Kidney capillary endothelial cell (primary cell): ENCODE results near the gene ADAMTS2.

ENCODE experiments used
- DNase-seq: peaks from one replicate; pipeline ENCODE4 v3.0.0-alpha.2; 2018; ENCODE audit warnings: low spot score

Gene ADAMTS2

GRCh38 chr5:179371681-179372680 is 26.7 kb upstream of the ADAMTS2 start:
- DNase-seq: no peak

DNA sequence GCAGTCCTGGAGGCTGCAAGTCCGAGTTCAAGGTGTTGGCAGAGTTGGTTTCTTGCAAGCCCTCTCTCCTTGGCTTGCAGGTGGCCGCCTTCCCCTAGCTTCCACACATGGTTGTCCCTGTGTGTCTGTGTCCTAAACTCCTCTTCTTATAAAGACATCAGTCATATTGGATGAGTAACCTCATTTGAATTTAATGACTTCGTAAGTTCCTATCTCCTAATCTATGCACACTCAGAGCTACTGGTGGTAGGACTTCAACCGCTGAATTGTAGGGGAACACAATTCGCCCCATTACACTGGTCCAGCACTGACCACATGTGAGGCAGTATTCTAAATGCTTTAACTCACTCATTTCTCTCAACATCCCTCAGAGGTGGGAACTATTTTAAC is 25.9 kb upstream of the ADAMTS2 start:
- DNase-seq: no peak

DNA sequence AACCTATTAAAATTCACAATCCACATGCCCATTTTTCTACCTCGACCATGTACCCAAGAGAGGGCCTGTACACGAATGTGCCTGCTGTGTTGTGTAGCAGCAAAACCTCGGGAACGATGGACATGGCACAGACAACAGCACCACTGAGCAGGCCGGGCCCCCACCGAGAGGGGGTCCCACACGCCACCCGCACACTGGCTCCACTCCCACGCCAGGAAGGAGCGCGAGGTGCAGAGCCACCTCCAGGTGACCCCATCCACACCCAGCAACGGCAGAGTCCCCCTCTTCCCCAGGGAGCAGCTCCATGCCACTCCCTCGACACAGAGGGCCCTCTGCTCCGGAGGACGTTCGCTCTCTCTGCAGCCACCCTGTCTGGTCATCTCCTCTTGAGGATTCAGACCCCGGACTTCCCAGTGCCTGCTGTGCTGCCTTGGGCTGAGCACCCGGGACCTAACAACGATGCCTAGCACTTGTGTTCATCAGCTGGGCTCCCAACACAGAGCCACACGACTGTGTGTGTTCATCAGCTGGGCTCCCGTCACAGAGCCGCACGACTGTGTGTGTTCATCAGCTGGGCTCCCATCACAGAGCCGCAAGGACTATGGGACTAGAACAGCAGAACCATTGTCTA is 25.3 kb upstream of the ADAMTS2 start:
- no peak for DNase-seq

DNA sequence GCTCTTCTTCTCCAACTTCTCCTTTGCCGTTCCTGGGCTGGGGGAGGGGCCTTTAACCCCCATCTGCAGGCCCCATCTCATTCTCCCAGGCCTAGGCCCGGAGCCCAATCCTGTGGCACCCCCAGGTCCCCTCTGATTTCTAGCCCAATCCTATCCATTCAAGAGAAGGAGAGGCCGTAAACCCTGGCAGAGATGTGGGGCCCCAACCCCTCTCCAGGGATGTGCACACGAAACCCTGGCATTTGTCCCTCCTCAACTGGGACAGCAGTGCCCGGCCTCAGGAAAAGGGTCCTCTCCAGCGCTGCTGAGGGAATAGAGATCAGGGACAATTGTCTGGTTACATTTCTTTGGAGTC is 24.2 kb upstream of the ADAMTS2 start:
- DNase-seq: no peak

DNA sequence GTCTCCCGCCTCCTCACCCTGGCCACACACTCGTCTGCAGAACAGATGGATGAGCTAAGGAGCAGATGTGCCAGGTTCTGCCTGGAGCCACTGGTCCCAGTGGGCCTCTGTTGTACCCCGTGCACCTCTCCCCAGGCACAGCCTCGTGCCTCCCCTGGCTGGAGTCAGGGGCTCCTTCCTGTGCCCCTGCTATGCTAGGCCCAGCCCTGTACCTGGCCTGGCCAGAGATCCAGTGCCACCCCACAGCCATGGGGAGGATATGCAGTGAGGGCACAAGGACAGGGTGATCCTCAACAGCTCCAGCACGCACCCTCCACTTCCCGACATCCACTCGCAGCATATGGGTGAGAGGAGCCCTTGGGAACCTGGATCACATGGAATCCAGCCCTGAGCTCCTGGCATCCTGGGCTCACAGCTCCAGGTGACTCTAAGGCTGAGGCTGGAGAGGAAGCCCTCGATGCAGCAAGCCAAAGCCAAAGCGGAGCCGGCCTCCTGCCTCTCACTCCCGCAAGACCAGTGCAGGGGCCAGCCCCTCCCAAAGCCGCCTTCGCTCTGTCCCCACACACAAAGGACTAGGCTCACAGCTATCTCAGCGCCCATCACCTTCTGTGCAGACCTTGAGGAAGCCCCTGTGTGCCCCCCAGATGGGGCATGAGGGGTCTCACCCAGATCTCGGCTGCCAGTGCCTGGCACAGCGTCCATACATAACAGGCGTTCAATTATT is 23.7 kb upstream of the ADAMTS2 start:
- DNase-seq: no peak

DNA sequence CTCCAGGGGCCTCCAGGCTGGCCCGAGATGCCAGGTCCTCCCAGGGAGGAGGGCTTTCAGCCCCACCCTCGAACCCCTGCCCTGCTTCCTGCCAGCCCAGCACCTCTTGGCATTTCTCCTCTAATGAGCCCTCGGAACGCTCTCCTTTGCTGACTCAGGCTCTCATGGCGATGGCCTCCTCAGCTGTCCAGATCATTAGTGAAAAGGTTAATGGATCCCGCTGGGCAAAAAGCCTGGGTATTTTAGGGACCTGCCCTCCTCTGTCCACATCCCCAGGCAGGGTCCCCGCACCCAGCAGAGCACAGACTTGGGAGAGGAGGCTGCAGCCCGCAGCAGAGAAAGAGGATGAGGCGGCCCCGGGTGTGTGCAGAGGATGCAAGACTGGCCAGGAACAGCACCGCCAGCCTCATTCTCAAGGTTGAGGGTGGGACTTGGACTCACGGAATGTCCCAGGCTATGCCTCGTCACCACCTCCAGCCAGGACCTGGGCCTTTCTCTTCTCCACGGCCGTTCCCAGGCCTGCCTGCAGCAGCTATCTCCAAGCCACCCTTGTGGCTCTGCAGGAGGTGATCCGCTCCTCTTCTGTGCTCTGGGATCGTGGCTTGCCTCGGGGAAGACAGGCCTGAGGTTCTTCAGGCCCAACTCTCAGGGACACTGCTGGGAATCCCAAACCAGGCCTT is 23.0 kb upstream of the ADAMTS2 start:
- no peak for DNase-seq

- no peak for DNase-seq
Measured at GRCh38 chr5:179367491-179367890, 22.2 kb upstream of the ADAMTS2 start.

GRCh38 chr5:179362355-179362754 is 17.1 kb upstream of the ADAMTS2 start:
- no peak for DNase-seq

GRCh38 chr5:179361037-179361603 is 15.9 kb upstream of the ADAMTS2 start:
- no peak for DNase-seq

GRCh38 chr5:179357031-179357430 is 11.8 kb upstream of the ADAMTS2 start:
- DNase-seq: no peak

DNA sequence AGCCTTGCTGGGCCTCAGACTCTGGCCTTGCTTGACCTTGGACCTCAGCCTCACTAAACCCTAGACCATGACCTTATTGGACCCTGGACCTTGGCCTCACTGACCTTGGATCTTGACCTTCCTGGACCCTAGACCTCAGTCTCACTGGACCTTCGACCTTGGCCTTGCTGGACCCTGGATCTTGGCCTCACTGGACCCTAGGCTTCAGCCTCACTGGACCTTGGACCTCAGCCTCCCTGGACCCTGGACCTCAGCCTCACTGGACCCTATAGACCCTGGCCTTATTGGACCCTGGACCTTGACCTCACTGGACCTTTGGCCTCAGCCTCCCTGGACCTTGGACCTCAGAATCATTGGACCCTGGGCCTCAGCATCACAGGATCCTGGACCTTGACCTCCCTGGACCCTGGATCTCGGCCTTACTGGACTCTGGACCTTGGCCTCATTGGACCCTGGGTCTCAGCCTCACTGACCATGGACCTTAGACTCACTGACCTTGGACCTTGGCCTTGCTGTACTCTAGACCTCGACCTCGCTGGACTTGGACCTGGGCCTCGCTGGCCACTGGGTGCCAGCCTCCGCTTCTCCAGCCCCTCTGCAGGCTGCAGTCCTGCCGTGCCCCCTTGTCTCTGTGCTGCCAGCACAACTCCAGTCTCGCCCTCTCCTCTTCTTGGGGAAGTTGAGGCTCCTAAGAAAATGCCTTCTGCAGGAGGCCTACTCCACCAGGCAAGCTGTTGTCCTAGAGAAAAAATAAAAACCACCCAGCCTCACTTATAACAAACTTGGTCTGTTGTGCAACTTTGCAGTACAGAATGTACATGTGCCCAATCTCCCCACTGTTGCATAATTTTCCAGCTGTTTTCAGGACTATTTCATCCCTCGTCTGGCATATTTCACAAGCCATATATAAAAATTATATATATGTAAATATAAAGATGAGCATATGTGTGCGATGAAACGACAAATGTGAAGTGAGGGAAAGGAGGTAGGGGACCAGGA is 11.0 kb upstream of the ADAMTS2 start:
- DNase-seq: no peak

DNA sequence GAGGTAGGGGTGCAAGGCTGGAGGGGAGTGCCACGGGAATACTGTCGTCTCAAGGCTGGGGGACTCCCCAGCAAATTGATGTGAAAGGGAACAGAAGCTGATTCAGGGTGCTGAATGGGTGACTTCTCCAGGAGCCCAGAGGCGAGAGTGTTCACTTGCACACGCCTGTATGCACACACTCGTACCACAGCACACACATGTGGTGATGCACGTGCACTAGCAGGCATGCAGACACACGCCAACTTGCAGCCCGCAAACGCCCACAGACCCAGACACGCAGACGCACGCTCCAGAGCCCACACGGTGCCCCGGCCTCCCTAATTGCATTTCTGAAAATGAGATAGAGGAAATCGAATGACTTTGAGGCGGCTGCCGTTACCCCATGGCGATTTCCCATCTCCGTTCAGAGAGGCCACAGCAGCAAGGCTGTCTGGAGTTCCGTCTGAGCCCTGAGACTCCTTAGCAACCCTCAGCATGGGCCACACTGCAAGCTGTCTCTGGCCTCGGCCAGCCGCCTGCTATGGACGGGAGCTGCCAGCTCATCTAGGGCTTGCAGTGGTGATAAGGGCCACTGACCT is 9.1 kb upstream of the ADAMTS2 start:
- DNase-seq: no peak

DNA sequence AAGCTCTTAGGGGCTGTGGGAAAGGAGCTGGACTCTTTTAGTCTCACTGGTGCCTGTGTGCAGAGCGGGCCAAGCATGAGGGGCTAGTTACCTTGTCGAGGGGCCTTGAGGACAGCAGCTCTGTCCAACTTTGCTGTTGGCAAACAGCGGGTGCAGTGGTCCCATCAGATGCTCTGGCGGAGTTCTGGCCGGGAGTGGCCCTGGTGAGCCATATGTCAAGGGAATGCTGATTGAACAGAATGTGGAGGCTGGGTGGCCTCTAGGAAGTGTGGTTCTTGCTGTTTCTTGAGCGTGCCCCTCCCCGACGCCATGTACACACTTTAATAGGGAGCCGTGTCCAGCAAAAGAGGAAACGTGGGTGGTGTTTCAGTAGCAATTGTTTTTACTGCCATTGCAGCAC is 3.6 kb upstream of the ADAMTS2 start:
- DNase-seq: no peak

GRCh38 chr5:179348011-179348530 is 2.8 kb upstream of the ADAMTS2 start:
- no peak for DNase-seq

DNA sequence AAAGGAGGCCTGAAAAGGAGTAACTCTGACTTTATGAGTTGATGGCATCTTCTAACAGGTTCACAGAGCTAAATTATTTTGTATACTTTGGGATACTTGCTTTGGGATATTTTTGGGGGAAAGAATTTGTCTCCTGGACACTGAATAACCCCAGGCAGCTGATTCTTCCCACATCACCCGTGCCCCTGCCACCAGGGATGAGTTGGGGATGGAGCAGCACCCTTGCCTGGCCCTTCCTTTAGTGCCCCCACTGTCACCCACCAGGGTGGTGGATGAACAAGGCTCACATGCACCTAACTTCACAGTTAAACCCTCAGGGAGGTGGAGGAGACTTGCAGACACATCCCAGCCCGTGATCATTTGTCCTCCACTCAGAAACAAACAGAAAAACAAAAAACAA is 2.3 kb upstream of the ADAMTS2 start:
- no peak for DNase-seq

DNA sequence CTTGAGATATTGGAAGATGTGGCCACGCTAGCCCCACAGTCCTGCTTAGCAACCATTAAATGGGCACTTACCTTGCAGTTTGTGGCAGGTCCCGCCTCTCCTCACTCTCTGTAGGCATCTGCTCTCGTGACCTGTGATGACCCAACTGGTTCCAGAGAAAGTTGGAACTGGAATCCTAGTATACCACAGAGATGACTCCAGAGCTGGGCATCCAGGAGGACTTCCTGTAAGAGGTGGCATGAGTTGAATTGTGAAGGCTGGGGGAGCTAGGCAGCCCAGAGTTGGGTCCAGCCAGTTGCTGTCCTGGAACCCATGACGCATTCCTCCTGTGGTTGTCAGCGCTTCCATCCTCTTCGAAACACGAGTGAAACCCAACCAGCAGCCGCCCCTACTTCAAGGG is 1.6 kb upstream of the ADAMTS2 start:
- DNase-seq: no peak

- DNase-seq: no peak
Measured at GRCh38 chr5:179346401-179346800, 1.1 kb upstream of the ADAMTS2 start.

DNA sequence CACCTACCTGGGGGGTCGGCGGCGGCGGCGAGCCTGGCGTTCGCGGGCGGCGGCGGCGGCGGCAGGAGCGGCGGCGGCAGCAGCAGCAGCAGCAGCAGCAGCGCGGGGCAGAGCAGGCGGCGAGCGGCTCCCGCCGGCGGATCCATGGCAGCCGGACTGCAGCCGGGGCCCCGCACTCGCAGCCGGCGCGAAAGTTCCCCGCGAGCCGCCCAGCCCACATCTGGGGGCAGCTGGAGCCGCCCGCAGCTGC is 153 bp downstream of the ADAMTS2 start:
- DNase-seq: no peak

DNA sequence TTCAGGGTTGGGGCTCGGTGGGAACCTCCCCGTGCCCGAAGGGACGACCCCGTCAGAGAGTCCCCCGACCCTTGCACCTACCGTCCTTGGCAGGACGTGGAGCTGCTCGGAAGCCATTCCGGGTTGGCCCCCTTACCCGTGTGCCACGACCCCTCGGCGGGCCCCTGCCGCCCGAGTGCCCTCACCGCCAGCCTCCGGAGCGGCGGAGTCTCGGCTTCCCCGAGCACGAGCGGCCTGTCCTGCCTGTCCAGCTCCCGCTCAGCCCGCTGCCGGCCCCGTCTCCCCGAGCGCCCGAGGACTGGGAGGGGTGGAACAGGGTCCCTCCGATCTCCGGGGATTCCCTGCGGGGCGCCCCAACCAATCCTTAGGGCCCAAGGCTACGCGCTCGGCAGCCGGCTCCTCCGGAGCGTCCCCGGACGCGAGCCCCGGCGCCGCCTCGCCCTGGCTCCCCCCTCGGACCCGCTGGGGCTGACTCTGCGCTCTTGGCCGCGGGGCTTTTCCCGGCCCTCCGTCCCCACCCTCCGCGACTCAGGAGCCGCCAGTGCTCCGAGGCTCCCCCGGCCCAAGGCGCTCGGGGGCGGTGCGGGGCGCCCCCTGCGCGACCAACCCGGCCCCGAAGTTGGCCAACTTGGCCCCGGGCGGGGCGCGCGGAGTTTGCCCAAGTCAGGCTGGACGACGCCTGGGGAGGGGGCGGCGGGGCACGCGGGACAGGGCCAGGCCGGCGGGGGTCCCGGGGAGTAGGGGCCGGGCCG is 654 bp downstream of the ADAMTS2 start:
- DNase-seq: no peak
